ENCODE data around the gene ZNF148. TPM values are rescaled to one million over a fixed set of nuclear protein-coding genes. Genes with fewer than 3 reads are reported as not detected.

Gene ZNF148
- polyA plus RNA-seq, 1 experiment: 43.5 TPM

GRCh38 chr3:125302932-125303331 is 72.2 kb downstream of the ZNF148 start:
- TF ChIP-seq, protein P1, sequence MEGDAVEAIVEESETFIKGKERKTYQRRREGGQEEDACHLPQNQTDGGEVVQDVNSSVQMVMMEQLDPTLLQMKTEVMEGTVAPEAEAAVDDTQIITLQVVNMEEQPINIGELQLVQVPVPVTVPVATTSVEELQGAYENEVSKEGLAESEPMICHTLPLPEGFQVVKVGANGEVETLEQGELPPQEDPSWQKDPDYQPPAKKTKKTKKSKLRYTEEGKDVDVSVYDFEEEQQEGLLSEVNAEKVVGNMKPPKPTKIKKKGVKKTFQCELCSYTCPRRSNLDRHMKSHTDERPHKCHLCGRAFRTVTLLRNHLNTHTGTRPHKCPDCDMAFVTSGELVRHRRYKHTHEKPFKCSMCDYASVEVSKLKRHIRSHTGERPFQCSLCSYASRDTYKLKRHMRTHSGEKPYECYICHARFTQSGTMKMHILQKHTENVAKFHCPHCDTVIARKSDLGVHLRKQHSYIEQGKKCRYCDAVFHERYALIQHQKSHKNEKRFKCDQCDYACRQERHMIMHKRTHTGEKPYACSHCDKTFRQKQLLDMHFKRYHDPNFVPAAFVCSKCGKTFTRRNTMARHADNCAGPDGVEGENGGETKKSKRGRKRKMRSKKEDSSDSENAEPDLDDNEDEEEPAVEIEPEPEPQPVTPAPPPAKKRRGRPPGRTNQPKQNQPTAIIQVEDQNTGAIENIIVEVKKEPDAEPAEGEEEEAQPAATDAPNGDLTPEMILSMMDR (IDR thresholded peaks at IDR 0.05; ENCODE audit: low read depth, low read length): no peak
- DNase-seq (ENCODE audit: low read depth, low spot score): no peak
- POLR2A ChIA-PET: no interaction called here

GRCh38 chr3:125300416-125300815 is 74.7 kb downstream of the ZNF148 start:
- TF ChIP-seq, protein P1 (IDR thresholded peaks at IDR 0.05; ENCODE audit: low read depth, low read length): no peak
- Histone ChIP-seq H3K27ac (ENCODE audit: low read depth, low read length) (no peak overlapping the region), H3K27me3 (ENCODE audit: control insufficient read depth, insufficient read depth, low read length) (no peaks in the 10 kb centered on the region), H3K9me3 (ENCODE audit: control insufficient read depth, insufficient read depth, low read length) (no peaks in the 10 kb centered on the region), H3K4me3 (ENCODE audit: low read depth, low read length) (no peak overlapping the region)
- POLR2A ChIA-PET: no interaction called here
- CTCF ChIA-PET: no interaction called here
- peak; percentile 20 for DNase-seq (ENCODE audit: low read depth, low spot score)

More at GRCh38 chr3:125302932-125303331, 72.2 kb downstream of the ZNF148 start:
- Histone ChIP-seq H3K27ac (ENCODE audit: low read depth, low read length) (no peak overlapping the region), H3K4me3 (ENCODE audit: low read depth, low read length) (no peak overlapping the region), H3K27me3 (ENCODE audit: control insufficient read depth, insufficient read depth, low read length) (no peaks in the 10 kb centered on the region), H3K9me3 (ENCODE audit: control insufficient read depth, insufficient read depth, low read length) (no peaks in the 10 kb centered on the region)
- CTCF ChIA-PET: no interaction called here

- POLR2A ChIA-PET: no interaction called here
- H3K27me3 ChIP-seq (ENCODE audit: control insufficient read depth, insufficient read depth, low read length): no peaks in the 10 kb centered on the region
- no peaks in the 10 kb centered on the region for H3K9me3 ChIP-seq (ENCODE audit: control insufficient read depth, insufficient read depth, low read length)
- no peak for DNase-seq (ENCODE audit: low read depth, low spot score)
- TF ChIP-seq, protein P1 (IDR thresholded peaks at IDR 0.05; ENCODE audit: low read depth, low read length): no peak
- no peak overlapping the region for H3K4me3 ChIP-seq (ENCODE audit: low read depth, low read length)
- CTCF ChIA-PET: no interaction called here
- H3K27ac ChIP-seq (ENCODE audit: low read depth, low read length): no peak overlapping the region
These were observed 80.7 kb downstream of the ZNF148 start for GRCh38 chr3:125294411-125294810.

GRCh38 chr3:125292015-125292414 is 83.1 kb downstream of the ZNF148 start:
- Histone ChIP-seq H3K4me3 (ENCODE audit: low read depth, low read length) (no peak overlapping the region), H3K27ac (ENCODE audit: low read depth, low read length) (no peak overlapping the region), H3K9me3 (ENCODE audit: control insufficient read depth, insufficient read depth, low read length) (no peaks in the 10 kb centered on the region), H3K27me3 (ENCODE audit: control insufficient read depth, insufficient read depth, low read length) (no peaks in the 10 kb centered on the region)
- TF ChIP-seq, protein P1 (IDR thresholded peaks at IDR 0.05; ENCODE audit: low read depth, low read length): no peak
- ChIA-PET POLR2A (no interaction called here), CTCF (no interaction called here)
- DNase-seq (ENCODE audit: low read depth, low spot score): no peak

DNA sequence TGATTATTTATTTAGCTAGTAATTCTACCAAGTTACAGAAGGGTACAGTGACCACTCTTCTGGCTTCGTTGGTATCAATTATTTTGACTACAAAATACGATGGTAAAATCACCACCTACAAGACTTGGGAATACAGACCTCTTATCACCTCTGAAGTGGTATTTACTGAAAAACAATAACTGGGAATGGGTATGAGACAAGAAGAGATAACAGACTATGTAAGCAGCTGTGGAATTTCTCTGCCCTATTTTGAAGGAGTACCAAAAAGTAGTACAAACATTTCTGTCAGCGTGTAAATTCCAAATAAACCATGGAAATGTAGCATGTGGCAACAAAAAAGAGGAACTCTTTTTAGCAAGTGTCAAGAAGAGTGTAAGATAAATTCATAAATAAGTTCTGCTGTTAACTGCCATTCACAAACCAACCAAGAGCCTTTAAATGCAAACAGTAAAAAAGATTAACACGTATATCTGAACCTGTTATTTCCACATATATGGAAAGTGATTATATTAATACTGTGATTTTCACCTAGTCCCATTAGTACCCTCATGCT is 85.6 kb downstream of the ZNF148 start:
- TF ChIP-seq, protein P1 (IDR thresholded peaks at IDR 0.05; ENCODE audit: low read depth, low read length): no peak
- Histone ChIP-seq H3K9me3 (ENCODE audit: control insufficient read depth, insufficient read depth, low read length) (no peaks in the 10 kb centered on the region), H3K27ac (ENCODE audit: low read depth, low read length) (no peak overlapping the region), H3K4me3 (ENCODE audit: low read depth, low read length) (no peak overlapping the region), H3K27me3 (ENCODE audit: control insufficient read depth, insufficient read depth, low read length) (no peaks in the 10 kb centered on the region)
- POLR2A ChIA-PET: no interaction called here
- DNase-seq (ENCODE audit: low read depth, low spot score): no peak
- CTCF ChIA-PET: no interaction called here

Measured in AG04450 (cell line).